ENCODE results near the gene HLA-A.
"Not testable (repeated sequence)": the region's sequence is repeated elsewhere in the genome, so short reads cannot be mapped to it uniquely, and the experiment has no call there.

Gene HLA-A

DNA sequence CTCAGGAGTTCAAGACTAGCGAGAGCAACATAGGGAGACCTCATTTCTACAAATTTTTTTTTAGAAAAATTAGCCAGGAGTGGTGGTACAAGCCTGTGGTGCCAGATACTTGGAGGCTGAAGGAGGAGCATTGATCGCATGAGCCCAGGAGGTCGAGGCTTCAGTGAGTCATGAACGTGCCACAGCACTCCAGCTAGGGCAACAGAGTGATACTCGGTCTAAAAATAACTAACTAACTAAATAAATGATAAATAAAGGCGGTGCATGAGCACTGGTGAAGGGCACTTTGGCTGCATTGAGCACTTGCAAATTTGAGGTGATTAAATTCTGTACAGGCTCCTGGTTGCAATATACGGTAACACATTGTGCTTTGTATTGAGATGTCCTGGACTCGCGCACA, 13.5 kb downstream of the HLA-A start:
- Histone ChIP-seq H3K4me3 (no peak overlapping the region), H3K27ac (no peak overlapping the region)

- H3K4me3 ChIP-seq, result no peak overlapping the region
- H3K27ac ChIP-seq, result no peak overlapping the region
Measured at GRCh38 chr6:29956518-29956917, 14.2 kb downstream of the HLA-A start.

DNA sequence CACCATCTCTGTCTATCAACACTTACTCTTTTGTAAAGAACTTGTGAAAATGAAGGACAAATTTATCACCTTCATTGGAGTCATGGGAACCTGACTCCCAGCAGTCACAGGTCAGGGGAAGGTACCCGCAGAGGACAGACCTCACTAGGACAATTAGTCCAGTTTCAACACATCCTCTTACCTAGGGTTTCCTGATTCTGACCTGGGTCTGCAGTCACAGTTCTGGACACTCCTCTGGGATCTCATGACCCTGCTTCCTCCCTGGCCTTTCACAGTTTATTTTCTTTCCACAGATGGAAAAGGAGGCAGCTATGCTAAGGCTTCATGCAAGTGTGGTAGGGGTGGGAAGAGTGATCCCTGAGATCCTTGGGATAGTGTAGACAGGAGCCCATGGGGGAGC, 15.7 kb downstream of the HLA-A start:
- H3K4me3 ChIP-seq, result no peak overlapping the region

DNA sequence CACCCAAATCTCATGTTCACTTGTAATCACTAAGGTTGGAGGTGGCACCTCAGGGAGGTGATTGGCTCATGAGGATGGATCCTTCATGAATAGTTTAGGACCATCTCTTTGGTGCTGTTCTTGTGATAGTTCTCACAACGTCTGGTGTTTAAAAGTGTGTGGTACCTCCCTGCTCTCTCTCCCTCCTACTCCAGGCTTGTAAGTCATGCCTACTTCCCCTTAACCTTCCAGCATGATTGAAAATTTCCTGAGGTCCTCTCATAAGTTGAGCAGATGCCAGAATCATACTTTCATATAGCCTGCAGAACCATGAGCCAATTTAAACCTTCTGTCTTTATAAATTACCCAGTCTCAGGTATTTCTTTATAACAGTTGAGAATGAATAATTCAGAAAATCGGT, 16.6 kb downstream of the HLA-A start:
- Histone ChIP-seq H3K4me3 (no peak overlapping the region), H3K27ac (no peak overlapping the region)

More for the DNA sequence above, 15.7 kb downstream of the HLA-A start:
- no peak overlapping the region for H3K27ac ChIP-seq

DNA sequence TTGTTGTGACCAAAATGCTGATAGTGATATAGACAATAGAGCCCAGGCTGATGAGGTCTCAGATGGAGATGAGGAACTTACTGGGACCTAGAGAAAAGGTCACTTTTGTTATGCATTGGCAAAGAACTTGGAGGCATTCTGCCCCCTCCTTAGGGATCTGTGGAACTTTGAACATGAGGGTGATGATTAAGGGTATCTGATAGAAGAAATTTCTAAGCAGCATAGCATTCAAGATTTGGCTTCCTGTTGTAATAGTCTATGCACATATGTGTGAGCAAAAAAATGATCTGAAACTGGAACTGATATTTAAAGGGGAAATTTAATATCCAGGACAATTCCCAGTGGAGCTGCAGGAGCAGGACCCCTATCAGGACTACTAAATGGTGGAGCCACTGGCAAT, 17.1 kb downstream of the HLA-A start:
- H3K4me3 ChIP-seq, result no peak overlapping the region
- no peak overlapping the region for H3K27ac ChIP-seq

DNA sequence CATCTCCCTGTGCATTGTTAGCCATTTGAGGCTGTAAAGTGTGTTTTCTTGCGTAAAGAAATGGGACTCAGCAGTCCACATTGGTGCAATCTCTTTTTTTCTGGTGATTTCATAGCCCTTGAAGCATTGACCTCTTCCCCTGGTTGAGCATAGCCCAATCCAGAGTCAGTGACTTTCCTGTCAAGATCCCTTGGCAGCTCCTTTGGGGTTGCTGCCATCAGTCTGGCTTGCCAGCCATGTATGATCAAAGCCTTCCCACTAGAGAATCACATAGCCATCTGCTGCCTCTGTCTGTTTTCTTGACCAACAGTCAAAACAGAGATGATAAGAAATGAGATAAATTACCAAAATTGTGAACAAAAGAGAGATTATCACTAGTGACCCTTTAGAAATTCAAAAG, 19.6 kb downstream of the HLA-A start:
- H3K27ac ChIP-seq, result no peak overlapping the region
- no peak overlapping the region for H3K4me3 ChIP-seq

DNA sequence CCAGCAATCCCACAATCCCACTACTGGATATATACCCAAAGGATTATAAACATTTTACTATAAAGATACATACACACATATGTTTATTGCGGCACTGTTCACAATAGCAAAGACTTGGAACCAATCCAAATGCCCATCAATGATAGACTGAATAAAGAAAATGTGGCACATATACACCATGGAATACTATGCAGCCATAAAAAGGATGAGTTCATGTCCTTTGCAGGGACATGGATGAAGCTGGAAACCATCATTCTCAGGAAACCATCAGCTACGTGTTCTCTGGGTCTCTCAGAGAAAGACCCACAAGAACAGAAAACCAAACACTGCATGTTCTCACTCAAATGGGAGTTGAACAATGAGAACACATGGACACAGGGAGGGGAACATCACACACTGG, 21.4 kb downstream of the HLA-A start:
- not testable (repeated sequence) for H3K4me3 ChIP-seq
- peak overlapping the region in 3 of 21 experiments; percentile 88 to 97 (median 91) for H3K27ac ChIP-seq

DNA sequence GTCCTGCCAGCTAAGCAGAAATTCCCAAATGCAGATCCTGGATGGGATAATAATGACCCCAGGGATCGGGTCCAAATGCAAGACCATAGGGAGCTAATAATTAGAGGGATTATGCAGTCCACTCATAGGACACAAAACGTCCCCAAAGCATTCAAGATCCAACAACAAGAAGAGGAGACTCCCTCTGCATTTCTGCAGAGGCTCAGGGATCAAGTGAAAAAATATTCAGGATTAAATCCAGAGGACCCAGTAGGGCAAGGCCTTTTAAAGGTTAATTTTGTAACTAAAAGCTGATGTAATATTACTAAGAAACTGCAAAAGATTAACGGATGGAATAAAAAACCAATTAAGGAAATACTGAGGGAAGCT, 22.2 kb downstream of the HLA-A start:
- Histone ChIP-seq H3K27ac (peak overlapping the region in 20 of 21 experiments; percentile 51 to 97 (median 86)), H3K4me3 (peak overlapping the region in 3 of 7 experiments; percentile 29 to 38 (median 35))

DNA sequence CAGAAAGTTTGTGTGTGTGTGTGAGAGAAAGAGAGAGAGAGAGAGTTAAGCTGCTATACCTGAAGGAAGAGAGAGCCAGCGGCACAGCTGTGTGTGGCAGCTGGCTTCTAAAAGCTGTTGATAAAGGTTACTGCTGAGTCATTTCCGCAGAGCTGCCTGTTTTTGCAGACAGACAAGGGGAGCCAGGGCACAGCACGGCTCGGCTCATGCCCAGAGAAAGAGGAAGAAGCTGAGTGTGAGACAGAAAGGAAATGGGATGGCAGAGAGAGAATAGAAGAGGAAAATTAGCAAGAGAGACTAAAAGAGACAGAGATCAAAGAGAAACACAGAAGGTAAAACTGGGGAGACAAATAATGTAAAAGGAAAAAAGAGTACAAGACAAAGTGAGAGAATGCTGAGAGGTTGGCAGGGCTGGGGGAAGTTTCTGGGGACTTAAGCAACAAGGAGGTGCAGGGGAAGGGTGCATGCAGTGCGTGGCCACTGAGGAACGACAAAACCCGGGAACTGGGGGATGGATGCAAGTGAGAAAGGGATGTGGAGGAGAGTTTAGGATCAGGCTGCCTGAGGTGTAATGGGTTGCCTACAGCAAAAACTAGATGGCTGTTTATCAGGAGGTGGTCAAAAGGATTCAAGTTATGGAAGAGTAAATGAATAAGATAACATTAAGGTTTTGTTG, 22.7 kb downstream of the HLA-A start:
- H3K27ac ChIP-seq, result peak overlapping the region; percentile 8 to 97 (median 87)
- peak overlapping the region; percentile 18 to 38 (median 25) for H3K4me3 ChIP-seq

DNA sequence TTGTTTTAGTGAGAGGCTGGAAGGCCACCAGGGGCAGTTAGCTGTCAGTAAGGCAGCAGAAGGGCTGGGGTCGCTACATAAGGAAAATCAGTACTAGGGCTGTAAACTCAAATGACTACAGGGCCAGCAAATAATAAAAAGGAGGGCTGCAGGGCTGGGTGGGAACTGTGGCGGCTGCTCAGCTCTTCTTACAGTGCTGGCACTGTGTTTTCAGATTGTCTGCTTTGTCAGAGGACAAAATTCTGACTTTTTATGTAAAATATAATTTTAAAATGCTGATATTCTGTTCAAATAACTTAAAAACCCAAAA, 23.2 kb downstream of the HLA-A start:
- H3K27ac ChIP-seq, result peak overlapping the region; percentile 8 to 97 (median 87)

DNA sequence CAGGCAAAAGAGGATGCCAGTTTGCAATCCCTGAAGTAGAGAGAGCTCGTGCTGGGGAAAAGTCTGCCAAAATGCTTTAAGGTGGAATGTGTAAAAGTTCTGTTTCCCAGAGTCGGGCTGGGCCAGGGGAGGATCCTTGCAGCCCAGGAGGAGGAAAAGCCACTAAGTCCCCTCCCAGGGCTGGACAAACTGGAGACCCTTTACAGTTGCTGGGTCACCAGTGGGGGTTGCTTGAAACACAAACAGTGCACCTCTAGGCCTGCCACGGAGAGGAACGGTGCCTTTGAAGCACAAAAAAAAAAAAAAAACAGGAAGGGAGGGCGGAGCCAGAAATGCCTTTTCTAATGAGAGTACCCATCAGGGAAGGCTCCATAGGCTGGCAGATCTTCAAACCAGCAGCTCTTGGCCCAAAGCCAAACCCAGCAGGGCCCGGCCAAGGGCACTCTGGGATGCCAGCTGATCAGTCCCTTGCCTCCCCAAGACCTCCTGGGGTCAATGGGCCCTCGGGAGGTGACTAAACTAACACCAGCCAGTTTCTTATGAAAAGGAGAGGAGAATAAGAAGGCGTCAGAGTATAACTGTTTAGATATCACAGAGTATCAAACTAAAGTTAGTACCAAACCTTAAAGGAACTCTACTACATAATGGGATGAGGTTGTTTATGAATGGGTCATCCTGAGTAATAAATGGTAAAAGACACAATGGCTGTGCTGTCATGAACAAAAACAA, 23.7 kb downstream of the HLA-A start:
- Histone ChIP-seq H3K27ac (peak overlapping the region; percentile 8 to 97 (median 87)), H3K4me3 (peak overlapping the region; percentile 18 to 38 (median 25))

More for the DNA sequence above, 23.2 kb downstream of the HLA-A start:
- peak overlapping the region; percentile 18 to 38 (median 25) for H3K4me3 ChIP-seq

DNA sequence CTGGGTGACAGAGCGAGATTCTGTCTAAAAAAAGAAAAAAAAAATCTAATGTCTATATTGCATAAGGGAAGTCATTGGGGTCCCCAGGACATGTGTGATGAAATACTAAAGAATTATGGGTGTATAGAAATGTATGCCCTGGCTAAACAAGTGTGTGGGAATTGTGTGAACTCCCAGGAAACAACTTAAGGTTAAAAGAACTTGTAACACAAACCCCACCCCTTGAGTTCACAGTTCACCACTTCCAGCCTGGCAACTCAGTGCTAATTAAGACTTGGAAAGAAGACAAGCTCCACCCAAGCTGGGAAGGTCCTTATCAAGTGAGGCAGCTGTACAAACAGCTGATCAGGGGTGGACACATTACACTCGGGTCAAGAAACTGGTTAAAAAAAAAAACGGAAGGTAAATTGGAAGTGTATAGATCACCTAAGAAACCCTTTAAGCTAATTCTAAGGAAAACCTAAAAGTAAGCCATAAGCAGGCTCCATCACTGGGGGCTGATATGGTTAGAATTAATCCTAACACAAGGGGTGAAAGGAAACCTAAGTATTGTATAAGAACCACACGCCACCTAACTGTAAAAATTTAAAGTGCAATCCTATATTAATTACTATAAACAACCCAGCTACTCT, 25.2 kb downstream of the HLA-A start:
- Histone ChIP-seq H3K4me3 (no peak overlapping the region), H3K27ac (peak overlapping the region in 2 of 21 experiments; percentile 78 to 94)

DNA sequence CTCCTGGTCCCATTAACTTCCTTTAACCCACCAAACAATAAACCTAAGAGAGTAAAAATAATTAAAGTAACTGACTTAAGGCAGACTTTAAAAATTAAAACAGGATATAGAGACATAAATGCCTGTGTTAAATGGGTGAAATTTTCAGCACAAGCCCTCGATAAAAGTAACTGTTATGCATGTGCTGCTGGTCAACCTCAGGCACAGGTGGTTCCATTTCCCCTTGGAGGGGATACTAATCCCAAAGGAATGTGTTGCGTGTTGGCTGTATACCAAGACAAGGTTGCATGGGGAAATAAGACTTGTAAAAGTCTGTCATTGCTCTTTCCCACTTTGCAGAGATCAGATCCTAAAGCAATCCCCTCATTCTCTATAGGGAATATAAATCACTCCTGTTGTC, 25.8 kb downstream of the HLA-A start:
- no peak overlapping the region for H3K27ac ChIP-seq

GRCh38 chr6:29968905-29969304, 26.6 kb downstream of the HLA-A start:
- H3K27ac ChIP-seq, result no peak overlapping the region
- no peak overlapping the region for H3K4me3 ChIP-seq

More for the DNA sequence above, 25.8 kb downstream of the HLA-A start:
- H3K4me3 ChIP-seq, result no peak overlapping the region

GRCh38 chr6:29970711-29971110, 28.4 kb downstream of the HLA-A start:
- Histone ChIP-seq H3K4me3 (no peak overlapping the region), H3K27ac (no peak overlapping the region)

GRCh38 chr6:29974901-29975560, 32.7 kb downstream of the HLA-A start:
- Histone ChIP-seq H3K4me3 (peak overlapping the region in 3 of 7 experiments; percentile 15 to 27 (median 21)), H3K27ac (peak overlapping the region in 1 of 21 experiments; percentile 25)

DNA sequence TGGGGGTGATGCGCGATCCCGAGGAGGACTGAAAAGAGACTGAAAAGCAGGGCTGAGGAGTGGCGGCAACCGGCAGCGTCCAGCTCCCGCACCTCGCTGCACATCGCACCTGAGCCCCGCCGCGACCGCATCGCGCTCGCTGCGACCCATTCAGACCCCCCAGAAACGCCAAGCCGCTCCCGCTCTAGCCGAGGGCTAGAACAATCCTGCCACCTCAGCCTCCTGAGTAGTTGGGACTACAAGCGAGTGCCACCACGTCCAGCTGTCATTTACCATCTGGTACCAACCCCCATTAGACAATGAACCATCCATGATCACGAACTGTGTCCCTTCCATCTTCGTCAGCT, 33.2 kb downstream of the HLA-A start:
- H3K4me3 ChIP-seq, result peak overlapping the region in 3 of 7 experiments; percentile 15 to 27 (median 21)
- no peak overlapping the region for H3K27ac ChIP-seq

DNA sequence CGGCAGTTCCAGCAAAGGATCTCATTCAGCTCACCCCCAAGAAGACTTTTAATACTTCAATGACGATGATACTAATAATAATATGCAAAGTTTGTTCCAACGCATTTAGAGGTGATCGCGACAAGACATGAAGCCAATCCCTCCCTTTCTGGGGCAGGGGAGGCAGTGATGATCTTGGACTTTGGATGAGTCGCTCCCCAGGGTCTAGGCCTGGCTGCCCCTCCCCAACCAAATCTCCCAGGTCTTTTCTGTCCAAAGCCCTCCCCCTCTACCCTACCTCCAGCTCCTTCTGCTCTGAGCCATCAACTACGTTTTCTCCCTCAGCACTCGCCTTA, 33.9 kb downstream of the HLA-A start:
- H3K27ac ChIP-seq, result peak overlapping the region in 11 of 21 experiments; percentile 11 to 90 (median 71)

GRCh38 chr6:29976588-29977424, 34.5 kb downstream of the HLA-A start:
- Histone ChIP-seq H3K4me3 (peak overlapping the region; percentile 25 to 51 (median 37)), H3K27ac (peak overlapping the region in 16 of 21 experiments; percentile 39 to 90 (median 72))

More for the DNA sequence above, 33.9 kb downstream of the HLA-A start:
- H3K4me3 ChIP-seq, result peak overlapping the region; percentile 25 to 51 (median 37)

DNA sequence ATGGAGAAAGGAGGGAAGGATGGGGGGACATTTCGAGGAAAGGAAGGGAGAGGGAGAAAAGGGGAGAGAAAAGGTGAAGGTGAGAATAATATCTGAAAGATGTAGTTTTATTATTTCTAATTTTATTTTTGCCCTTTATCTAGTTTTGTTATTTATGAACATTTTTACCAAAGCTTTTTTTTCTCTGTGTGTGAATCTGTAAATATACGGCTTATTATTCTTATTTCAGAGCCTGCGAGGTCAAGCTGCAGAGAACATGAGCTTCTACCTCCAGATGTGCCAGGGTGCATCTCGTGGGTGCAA, 35.0 kb downstream of the HLA-A start:
- Histone ChIP-seq H3K27ac (peak overlapping the region in 15 of 21 experiments; percentile 39 to 90 (median 73)), H3K4me3 (peak overlapping the region in 6 of 7 experiments; percentile 31 to 51 (median 38))
